ENCODE results near the gene LGR6. TPM values are rescaled to one million over a fixed set of nuclear protein-coding genes. Genes with fewer than 3 reads are reported as not detected.

The LGR6 gene
- total and polyA plus RNA-seq, 2 of the 4 experiments (the other 2 are of a cell fraction) = not detected

- no peak overlapping the region for H2AFZ ChIP-seq (replicated peaks; ENCODE audit: low read length, poor library complexity)
- POLR2A ChIA-PET (ENCODE audit: unreplicated experiment) = no interaction called here
- 63% methylated on average over 1 of the region's 4 CpGs; no CpG with 5 or more reads in 1 of the 2 experiments for WGBS, 2 experiments (ENCODE audit: extremely low coverage in 2 of 2, insufficient read length in 1 of 2)
Measured at GRCh38 chr1:202365092-202365815, 171.7 kb downstream of the LGR6 start.

More at GRCh38 chr1:202365092-202365815, 171.7 kb downstream of the LGR6 start:
- peak; percentile 80 for ATAC-seq (ENCODE audit: low read depth)
- no peaks in the 10 kb centered on the region for H3K9me3 ChIP-seq (ENCODE audit: control insufficient read depth, insufficient read depth, low read length)
- peak; percentile 51 for DNase-seq
- H2BK20ac ChIP-seq (ENCODE audit: low read depth, low read length) = no peak overlapping the region
- H2BK120ac ChIP-seq (ENCODE audit: low read depth, low read length) = no peak overlapping the region
- H2BK5ac ChIP-seq (ENCODE audit: low read depth, low read length, poor library complexity, severe bottlenecking) = no peak overlapping the region
- dilution Hi-C loops (cut with HindIII; ENCODE audit: low sequenced_read_pairs, unreplicated experiment) = no loop called here
- CTCF ChIA-PET = interaction anchor here (0.5 kb wide), 1 partner anchor 11 kb away, joined by 6 read pairs; no protein-coding TSS in a partner anchor
- no peak overlapping the region for H3K14ac ChIP-seq (replicated peaks; ENCODE audit: low read depth, low read length)
- H3K4ac ChIP-seq (ENCODE audit: low read depth, low read length) = no peak overlapping the region
- H2AK9ac ChIP-seq (replicated peaks; ENCODE audit: low read depth, low read length, poor library complexity) = no peak overlapping the region
- no peaks in the 10 kb centered on the region for H3K9me1 ChIP-seq (ENCODE audit: insufficient read depth, low read length)
- no peak overlapping the region for H4K8ac ChIP-seq (ENCODE audit: low read depth in 2 of 2, low read length in 2 of 2)
- H2BK15ac ChIP-seq (ENCODE audit: low read depth, low read length) = no peak overlapping the region
- H3K27me3 ChIP-seq (ENCODE audit: control insufficient read depth, insufficient read depth, low read length) = no peaks in the 10 kb centered on the region
- H4K20me1 ChIP-seq (ENCODE audit: insufficient read depth, low read length) = no peaks in the 10 kb centered on the region; the same call in 1 of the 2 replicates
- no peak overlapping the region for H4K91ac ChIP-seq (ENCODE audit: insufficient read depth, low read depth, low read length)
- no peak overlapping the region for H3K4me3 ChIP-seq (ENCODE audit: insufficient read depth, low read depth, low read length)
- no peak overlapping the region for H3K9ac ChIP-seq (ENCODE audit: low read depth, low read length)
- no peak overlapping the region for H3K18ac ChIP-seq (ENCODE audit: low read depth, low read length)
- no peak overlapping the region for H4K5ac ChIP-seq (ENCODE audit: low read depth, low read length)
- in situ Hi-C loops (cut with MboI; ENCODE audit: low sequenced_read_pairs) = no loop called here
- H3K56ac ChIP-seq (ENCODE audit: extremely low read depth, insufficient read depth, low read length) = no peak overlapping the region
- intact Hi-C loops (cut with micrococcal nuclease) = no loop called here
- TF ChIP-seq MAZ (IDR thresholded peaks at IDR 0.05; ENCODE audit: borderline replicate concordance, low read depth, low read length) (no peak), CEBPB (IDR thresholded peaks at IDR 0.05; ENCODE audit: low read depth, low read length) (peak; percentile 29; the same call in 1 of the 2 replicates)
- peaks cover 2% of the 10 kb centered on the region for H3K4me1 ChIP-seq (ENCODE audit: control insufficient read depth, insufficient read depth, low read length)
- no peak overlapping the region for H2AK5ac ChIP-seq (ENCODE audit: low read depth, low read length)
- H3K27ac ChIP-seq (ENCODE audit: insufficient read depth, low read length) = no peak overlapping the region
- H3K23ac ChIP-seq (ENCODE audit: low read depth, low read length) = no peak overlapping the region
- H3K36me3 ChIP-seq (ENCODE audit: control insufficient read depth, insufficient read depth, low read length) = no peaks in the 10 kb centered on the region
- peak overlapping the region; percentile 36; the same call in 1 of the 2 replicates for H3K4me2 ChIP-seq (ENCODE audit: low read depth, low read length)
- no TSS peak for BruUV-seq (replicated peaks)
- H3K79me1 ChIP-seq (ENCODE audit: low read depth in 1 of 2, low read length in 2 of 2) = peaks cover 11 to 18% of the 10 kb centered on the region in 2 experiments; a peak in 2 of 4 replicates
